ENCODE data around the gene HOXD3. TPM values are rescaled to one million over a fixed set of nuclear protein-coding genes. Genes with fewer than 3 reads are reported as not detected.

Gene HOXD3
- total RNA-seq, 4 donors from 2014 or later, result 10.5 to 11.7 (median 11.0) TPM

- Histone ChIP-seq H3K4me3 (peak overlapping the region; percentile 35 to 60 (median 42)), H3K27ac (peak overlapping the region in 3 of 4 donors; percentile 11 to 81 (median 21)), H3K36me3 (no peaks in the 10 kb centered on the region), H3K27me3 (peaks cover 10 to 99% of the 10 kb centered on the region in 2 donors), H3K4me1 (peaks cover 0 to 35% (median 7%) of the 10 kb centered on the region in 4 donors), H3K9me3 (no peaks in the 10 kb centered on the region)
- no peak for DNase-seq (ENCODE audit: low spot score in 2 of 2)
- WGBS, 2 donors, result 2 to 6% methylated on average over 43 to 46 of the region's 47 CpGs
- TF ChIP-seq, protein P1, sequence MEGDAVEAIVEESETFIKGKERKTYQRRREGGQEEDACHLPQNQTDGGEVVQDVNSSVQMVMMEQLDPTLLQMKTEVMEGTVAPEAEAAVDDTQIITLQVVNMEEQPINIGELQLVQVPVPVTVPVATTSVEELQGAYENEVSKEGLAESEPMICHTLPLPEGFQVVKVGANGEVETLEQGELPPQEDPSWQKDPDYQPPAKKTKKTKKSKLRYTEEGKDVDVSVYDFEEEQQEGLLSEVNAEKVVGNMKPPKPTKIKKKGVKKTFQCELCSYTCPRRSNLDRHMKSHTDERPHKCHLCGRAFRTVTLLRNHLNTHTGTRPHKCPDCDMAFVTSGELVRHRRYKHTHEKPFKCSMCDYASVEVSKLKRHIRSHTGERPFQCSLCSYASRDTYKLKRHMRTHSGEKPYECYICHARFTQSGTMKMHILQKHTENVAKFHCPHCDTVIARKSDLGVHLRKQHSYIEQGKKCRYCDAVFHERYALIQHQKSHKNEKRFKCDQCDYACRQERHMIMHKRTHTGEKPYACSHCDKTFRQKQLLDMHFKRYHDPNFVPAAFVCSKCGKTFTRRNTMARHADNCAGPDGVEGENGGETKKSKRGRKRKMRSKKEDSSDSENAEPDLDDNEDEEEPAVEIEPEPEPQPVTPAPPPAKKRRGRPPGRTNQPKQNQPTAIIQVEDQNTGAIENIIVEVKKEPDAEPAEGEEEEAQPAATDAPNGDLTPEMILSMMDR (IDR thresholded peaks at IDR 0.05), result no peak
- TF ChIP-seq EP300 (IDR thresholded peaks at IDR 0.05) (no peak), POLR2A (IDR thresholded peaks at IDR 0.05) (no peak)
Observed at GRCh38 chr2:176122052-176122682, 34.9 kb upstream of the HOXD3 start.

DNA sequence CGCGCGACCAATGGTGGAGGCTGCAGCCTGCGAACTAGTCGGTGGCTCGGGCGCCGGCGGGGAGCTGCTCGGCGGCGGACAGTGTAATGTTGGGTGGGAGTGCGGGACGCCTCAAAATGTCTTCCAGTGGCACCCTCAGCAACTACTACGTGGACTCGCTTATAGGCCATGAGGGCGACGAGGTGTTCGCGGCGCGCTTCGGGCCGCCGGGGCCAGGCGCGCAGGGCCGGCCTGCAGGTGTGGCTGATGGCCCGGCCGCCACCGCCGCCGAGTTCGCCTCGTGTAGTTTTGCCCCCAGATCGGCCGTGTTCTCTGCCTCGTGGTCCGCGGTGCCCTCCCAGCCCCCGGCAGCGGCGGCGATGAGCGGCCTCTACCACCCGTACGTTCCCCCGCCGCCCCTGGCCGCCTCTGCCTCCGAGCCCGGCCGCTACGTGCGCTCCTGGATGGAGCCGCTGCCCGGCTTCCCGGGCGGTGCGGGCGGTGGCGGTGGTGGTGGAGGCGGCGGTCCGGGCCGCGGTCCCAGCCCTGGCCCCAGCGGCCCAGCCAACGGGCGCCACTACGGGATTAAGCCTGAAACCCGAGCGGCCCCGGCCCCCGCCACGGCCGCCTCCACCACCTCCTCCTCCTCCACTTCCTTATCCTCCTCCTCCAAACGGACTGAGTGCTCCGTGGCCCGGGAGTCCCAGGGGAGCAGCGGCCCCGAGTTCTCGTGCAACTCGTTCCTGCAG is 34.3 kb upstream of the HOXD3 start, which contains the start of gene HOXD9:
Gene HOXD9, plus strand, starts transcription at position 37 of the 728 bp plus-strand sequence. Its CDS starts 50 bp downstream, at position 87.
- H3K4me1 ChIP-seq, result peaks cover 0 to 31% (median 8%) of the 10 kb centered on the region in 4 donors
- TF ChIP-seq, protein P1 (IDR thresholded peaks at IDR 0.05), result no peak
- TF ChIP-seq EP300 (IDR thresholded peaks at IDR 0.05) (peak in 1 of 2 donors; percentile 37), POLR2A (IDR thresholded peaks at IDR 0.05) (no peak)
- WGBS, 2 donors, result 0 to 3% methylated on average over 18 to 52 of the region's 84 CpGs
- DNase-seq (ENCODE audit: low spot score in 2 of 2), result peak; percentile 51 to 65
- H3K27ac ChIP-seq, result peak within 1 kb of the TSS; percentile 16 to 81 (median 20)
- H3K4me3 ChIP-seq, result peak within 1 kb of the TSS; percentile 35 to 60 (median 42)
- no peaks in the 10 kb centered on the region for H3K9me3 ChIP-seq
- no peaks in the 10 kb centered on the region for H3K36me3 ChIP-seq
- peaks cover 10 to 98% of the 10 kb centered on the region in 2 donors for H3K27me3 ChIP-seq

DNA sequence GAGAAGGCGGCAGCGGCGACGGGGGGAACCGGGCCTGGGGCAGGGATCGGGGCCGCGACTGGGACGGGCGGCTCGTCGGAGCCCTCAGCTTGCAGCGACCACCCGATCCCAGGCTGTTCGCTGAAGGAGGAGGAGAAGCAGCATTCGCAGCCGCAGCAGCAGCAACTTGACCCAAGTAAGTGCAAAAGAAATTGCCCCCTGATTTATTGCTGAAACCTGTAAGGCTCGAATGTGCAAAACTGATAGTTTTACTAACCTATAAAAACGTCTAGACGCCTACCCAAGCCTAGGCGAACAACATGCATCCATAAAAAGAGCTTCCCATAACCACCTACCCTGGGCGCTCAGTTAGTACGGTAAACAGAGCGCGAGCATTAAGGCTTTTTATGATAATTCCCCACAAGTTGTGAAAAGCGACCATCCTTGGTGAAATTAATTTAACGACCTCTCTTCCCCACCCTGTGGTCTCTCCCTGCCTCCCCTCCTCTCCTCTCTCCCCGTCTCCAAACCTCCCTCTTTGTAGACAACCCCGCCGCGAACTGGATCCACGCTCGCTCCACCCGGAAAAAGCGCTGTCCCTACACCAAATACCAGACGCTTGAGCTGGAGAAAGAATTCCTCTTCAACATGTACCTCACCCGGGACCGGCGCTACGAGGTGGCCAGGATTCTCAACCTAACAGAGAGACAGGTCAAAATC is 33.5 kb upstream of the HOXD3 start:
- no peak for DNase-seq (ENCODE audit: low spot score in 2 of 2)
- no peaks in the 10 kb centered on the region for H3K36me3 ChIP-seq
- H3K4me1 ChIP-seq, result peaks cover 0 to 34% (median 9%) of the 10 kb centered on the region in 4 donors
- H3K27ac ChIP-seq, result peak overlapping the region in 2 of 4 donors; percentile 21 to 81
- H3K27me3 ChIP-seq, result peaks cover 10 to 98% of the 10 kb centered on the region in 2 donors
- H3K9me3 ChIP-seq, result no peaks in the 10 kb centered on the region
- no peak for TF ChIP-seq EP300 (IDR thresholded peaks at IDR 0.05)
- TF ChIP-seq, protein P1 (IDR thresholded peaks at IDR 0.05), result no peak
- TF ChIP-seq POLR2A (IDR thresholded peaks at IDR 0.05), result no peak
- peak overlapping the region; percentile 35 to 60 (median 42) for H3K4me3 ChIP-seq
- WGBS, 2 donors, result 18% methylated on average over 35 to 40 of the region's 40 CpGs

GRCh38 chr2:176124110-176124946 is 32.8 kb upstream of the HOXD3 start:
- DNase-seq (ENCODE audit: low spot score in 2 of 2), result no peak
- Histone ChIP-seq H3K4me1 (peaks cover 0 to 42% (median 9%) of the 10 kb centered on the region in 4 donors), H3K27ac (peak overlapping the region in 1 of 4 donors; percentile 81), H3K9me3 (no peaks in the 10 kb centered on the region), H3K36me3 (no peaks in the 10 kb centered on the region), H3K4me3 (peak overlapping the region in 1 of 4 donors; percentile 60), H3K27me3 (peaks cover 10 to 98% of the 10 kb centered on the region in 2 donors)
- TF ChIP-seq POLR2A (IDR thresholded peaks at IDR 0.05) (no peak), EP300 (IDR thresholded peaks at IDR 0.05) (no peak)
- TF ChIP-seq, protein P1 (IDR thresholded peaks at IDR 0.05), result no peak
- WGBS, 2 donors, result 62 to 65% methylated on average over 21 to 34 of the region's 34 CpGs
